ENCODE results near the gene WNT8A. TPM values are rescaled to one million over a fixed set of nuclear protein-coding genes. Genes with fewer than 3 reads are reported as not detected.

WNT8A gene
- total RNA-seq, 2 donors from 2014 or later = not detected

GRCh38 chr5:138096997-138097828, 13.4 kb downstream of the WNT8A start:
- no peak for DNase-seq (ENCODE audit: low spot score)
- Histone ChIP-seq H3K4me3 (no peak overlapping the region), H3K27ac (no peak overlapping the region), H3K27me3 (no peaks in the 10 kb centered on the region), H3K4me1 (no peaks in the 10 kb centered on the region), H3K36me3 (no peaks in the 10 kb centered on the region), H3K9me3 (no peaks in the 10 kb centered on the region)
- TF ChIP-seq CTCF (IDR thresholded peaks at IDR 0.05) = no peak

GRCh38 chr5:138102454-138103318, 18.9 kb downstream of the WNT8A start:
- TF ChIP-seq CTCF (IDR thresholded peaks at IDR 0.05) = no peak
- Histone ChIP-seq H3K4me3 (no peak overlapping the region), H3K9me3 (no peaks in the 10 kb centered on the region), H3K4me1 (no peaks in the 10 kb centered on the region), H3K36me3 (no peaks in the 10 kb centered on the region), H3K27ac (no peak overlapping the region), H3K27me3 (no peaks in the 10 kb centered on the region)
- no peak for DNase-seq (ENCODE audit: low spot score)

DNA sequence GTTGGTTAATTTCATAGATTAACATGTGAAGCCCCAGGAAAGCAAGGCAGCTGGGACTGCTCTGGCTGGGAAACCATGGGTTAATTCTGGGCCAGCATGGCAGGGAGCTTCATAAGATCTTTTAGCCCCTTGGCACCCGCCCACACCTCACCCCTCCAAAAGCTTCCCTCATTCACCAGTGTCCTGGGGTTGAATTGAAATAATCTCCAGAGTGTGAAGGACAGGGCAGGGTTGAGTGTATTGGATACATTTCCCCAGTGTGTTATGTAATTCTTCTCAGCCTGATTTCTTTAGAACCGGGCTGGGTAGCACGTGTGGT, 19.4 kb downstream of the WNT8A start:
- no peaks in the 10 kb centered on the region for H3K4me1 ChIP-seq

DNA sequence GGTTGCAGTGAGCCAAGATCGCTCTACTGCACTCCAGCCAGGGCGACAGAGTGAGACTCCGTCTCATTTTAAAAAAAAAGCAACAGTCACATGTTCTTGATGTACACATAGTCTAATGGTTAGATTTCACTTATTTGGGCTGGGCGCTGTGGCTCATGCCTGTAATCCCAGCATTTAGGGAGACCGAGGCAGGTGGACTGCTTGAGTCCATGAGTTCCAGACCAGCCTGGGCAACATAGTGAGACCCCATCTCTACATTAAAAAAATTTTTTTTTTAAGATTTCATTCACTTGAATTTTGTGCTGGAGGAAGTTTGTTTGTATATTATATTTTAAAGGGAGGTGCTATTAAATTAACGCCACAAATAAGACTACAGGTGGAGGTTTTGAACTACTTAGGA, 21.9 kb downstream of the WNT8A start:
- DNase-seq (ENCODE audit: low spot score) = no peak
- H3K4me1 ChIP-seq = no peaks in the 10 kb centered on the region
- no peak for TF ChIP-seq CTCF (IDR thresholded peaks at IDR 0.05)
- H3K9me3 ChIP-seq = no peaks in the 10 kb centered on the region
- no peaks in the 10 kb centered on the region for H3K27me3 ChIP-seq
- no peak overlapping the region for H3K27ac ChIP-seq
- H3K4me3 ChIP-seq = no peak overlapping the region
- H3K36me3 ChIP-seq = no peaks in the 10 kb centered on the region

More for the DNA sequence above, 19.4 kb downstream of the WNT8A start:
- DNase-seq (ENCODE audit: low spot score) = no peak
- no peaks in the 10 kb centered on the region for H3K9me3 ChIP-seq
- no peaks in the 10 kb centered on the region for H3K27me3 ChIP-seq
- TF ChIP-seq CTCF (IDR thresholded peaks at IDR 0.05) = no peak
- H3K36me3 ChIP-seq = no peaks in the 10 kb centered on the region
- no peak overlapping the region for H3K4me3 ChIP-seq
- H3K27ac ChIP-seq = no peak overlapping the region

- Histone ChIP-seq H3K36me3 (no peaks in the 10 kb centered on the region), H3K4me3 (no peak overlapping the region), H3K4me1 (no peaks in the 10 kb centered on the region), H3K27me3 (no peaks in the 10 kb centered on the region), H3K9me3 (no peaks in the 10 kb centered on the region), H3K27ac (no peak overlapping the region)
- DNase-seq (ENCODE audit: low spot score) = no peak
- no peak for TF ChIP-seq CTCF (IDR thresholded peaks at IDR 0.05)
These were observed 23.4 kb downstream of the WNT8A start for GRCh38 chr5:138107213-138107612.

Measured in right atrium auricular region (tissue), 2 donors.